ENCODE measurements around the gene PKNOX2. TPM values are rescaled to one million over a fixed set of nuclear protein-coding genes. Genes with fewer than 3 reads are reported as not detected.
A peak's percentile ranks its signal among the peaks of the same experiment; 100 is the strongest.
"Not testable (repeated sequence)": the region's sequence is repeated elsewhere in the genome, so short reads cannot be mapped to it uniquely, and the experiment has no call there.

PKNOX2 gene
- total and polyA plus RNA-seq, 7 donors: 0.23 to 4.7 (median 1.4) TPM

DNA sequence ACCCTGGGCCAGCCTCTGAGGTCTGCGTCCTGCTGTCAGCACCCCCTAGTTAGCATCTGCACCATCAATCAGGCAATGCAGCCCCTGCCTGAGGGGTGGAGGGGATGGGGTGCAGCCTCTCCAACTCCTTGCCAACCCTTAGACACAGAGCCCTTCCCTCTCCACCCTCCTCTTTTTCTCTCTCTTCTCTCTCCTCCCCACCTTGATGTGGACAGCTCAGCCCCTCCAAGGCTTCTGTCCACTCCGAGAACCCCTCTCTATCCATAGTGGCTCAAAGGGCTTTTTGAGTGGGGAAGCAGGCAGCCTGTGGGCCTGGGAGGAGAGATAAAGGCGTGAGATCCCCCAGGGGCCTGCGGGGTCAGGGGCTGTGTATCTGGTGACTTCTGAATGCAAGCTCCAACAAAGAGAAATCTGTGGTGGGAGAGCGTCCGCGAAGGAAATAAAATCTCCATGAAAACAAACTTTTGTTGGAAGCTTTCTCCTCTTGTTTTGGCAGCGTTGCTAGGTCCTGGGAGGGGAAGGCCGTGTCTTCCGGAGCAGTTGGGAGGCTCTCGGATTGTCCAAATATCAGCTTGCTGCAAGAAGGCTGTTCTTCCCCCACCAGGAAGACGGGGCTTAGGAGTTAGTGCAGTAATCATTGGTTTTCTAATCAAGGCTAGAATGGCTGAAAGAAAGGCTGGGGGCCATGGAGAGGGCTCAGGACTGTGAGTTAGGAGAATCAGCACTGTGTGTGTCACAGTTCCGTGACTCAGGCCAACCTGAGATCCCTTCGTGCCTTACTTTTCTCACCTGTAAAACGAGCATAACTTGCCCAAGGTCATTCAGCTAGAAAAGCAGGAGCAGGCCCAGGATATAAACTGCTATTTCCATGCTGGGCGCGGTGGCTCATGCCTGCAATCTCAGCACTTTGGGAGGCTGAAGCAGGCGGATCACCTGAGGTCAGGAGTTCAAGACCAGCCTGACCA is 50.3 kb downstream of the PKNOX2 start:
- H3K27me3 ChIP-seq: no peaks in the 10 kb centered on the region
- H3K4me3 ChIP-seq: no peak overlapping the region
- H3K4me1 ChIP-seq: peaks cover 0 to 13% (median 6%) of the 10 kb centered on the region in 4 donors
- H3K9me3 ChIP-seq: no peaks in the 10 kb centered on the region
- intact Hi-C loops (cut with DNase I): no loop called here
- H3K27ac ChIP-seq: peak overlapping the region; percentile 15 to 55 (median 38)
- no peaks in the 10 kb centered on the region for H3K36me3 ChIP-seq
- DNase-seq: no peak
- 53 to 58% methylated on average over 18 of the region's 18 CpGs for WGBS, 2 donors
- TF ChIP-seq POLR2A (IDR thresholded peaks at IDR 0.05) (no peak), EP300 (IDR thresholded peaks at IDR 0.05) (no peak), CTCF (IDR thresholded peaks at IDR 0.05) (no peak), POLR2AphosphoS5 (IDR thresholded peaks at IDR 0.05) (no peak)

DNA sequence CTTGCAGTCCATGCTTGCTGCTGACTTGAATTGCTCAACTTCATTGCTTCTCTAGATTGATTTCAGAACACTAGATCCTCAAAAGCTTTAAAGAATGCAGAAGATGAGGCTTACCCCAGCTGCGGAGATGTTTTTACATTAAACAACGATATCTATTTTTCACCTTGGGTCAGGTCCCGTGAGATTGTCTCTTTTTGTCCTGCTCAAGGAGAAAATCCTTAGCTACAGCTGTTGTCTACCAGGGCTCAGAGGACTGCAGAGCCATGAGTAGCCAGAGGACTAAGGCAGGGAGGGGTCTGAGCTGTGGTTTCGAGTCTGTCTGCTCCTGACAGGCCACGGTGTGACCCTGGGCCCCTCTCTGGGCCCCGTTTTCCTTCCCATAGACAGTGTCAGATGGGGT is 51.4 kb downstream of the PKNOX2 start:
- Histone ChIP-seq H3K27me3 (no peaks in the 10 kb centered on the region), H3K27ac (no peak overlapping the region), H3K4me3 (no peak overlapping the region), H3K9me3 (no peaks in the 10 kb centered on the region), H3K4me1 (peaks cover 0 to 13% (median 6%) of the 10 kb centered on the region in 4 donors), H3K36me3 (no peaks in the 10 kb centered on the region)
- TF ChIP-seq CTCF (IDR thresholded peaks at IDR 0.05): no peak
- TF ChIP-seq POLR2A (IDR thresholded peaks at IDR 0.05): no peak
- no peak for TF ChIP-seq POLR2AphosphoS5 (IDR thresholded peaks at IDR 0.05)
- no peak for TF ChIP-seq EP300 (IDR thresholded peaks at IDR 0.05)
- no peak for DNase-seq
- WGBS, 2 donors: 54 to 56% methylated on average over 6 of the region's 6 CpGs
- intact Hi-C loops (cut with DNase I): no loop called here

DNA sequence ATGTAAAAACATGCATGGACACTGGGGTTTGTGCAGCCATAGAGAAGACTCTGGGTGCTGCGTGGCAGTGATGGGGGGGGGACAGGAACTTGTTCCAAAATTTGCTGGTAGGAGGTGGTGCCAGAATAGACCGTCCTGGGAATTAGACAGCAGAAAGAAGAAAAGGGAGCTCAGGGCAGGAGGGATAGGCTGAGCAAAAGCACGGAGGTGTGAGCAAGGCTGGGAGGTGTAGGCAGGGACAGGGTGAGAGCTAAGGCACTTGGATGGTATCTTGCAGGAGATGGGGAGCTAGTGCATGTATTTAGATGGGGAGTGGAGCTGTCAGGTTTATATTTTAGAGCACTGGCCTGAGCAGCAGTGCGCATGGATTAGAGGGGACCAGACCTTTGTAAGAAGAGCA is 53.8 kb downstream of the PKNOX2 start:
- H3K9me3 ChIP-seq: no peaks in the 10 kb centered on the region
- H3K4me1 ChIP-seq: peaks cover 0 to 13% (median 3%) of the 10 kb centered on the region in 4 donors
- TF ChIP-seq POLR2AphosphoS5 (IDR thresholded peaks at IDR 0.05) (no peak), POLR2A (IDR thresholded peaks at IDR 0.05) (no peak), CTCF (IDR thresholded peaks at IDR 0.05) (no peak), EP300 (IDR thresholded peaks at IDR 0.05) (no peak)
- H3K36me3 ChIP-seq: no peaks in the 10 kb centered on the region
- H3K27me3 ChIP-seq: no peaks in the 10 kb centered on the region
- H3K4me3 ChIP-seq: no peak overlapping the region
- no peak for DNase-seq
- H3K27ac ChIP-seq: no peak overlapping the region
- intact Hi-C loops (cut with DNase I): no loop called here
- WGBS, 2 donors: 78 to 79% methylated on average over 4 of the region's 4 CpGs

- Histone ChIP-seq H3K36me3 (no peaks in the 10 kb centered on the region), H3K4me3 (no peak overlapping the region), H3K27ac (no peak overlapping the region), H3K27me3 (no peaks in the 10 kb centered on the region), H3K4me1 (peaks cover 0 to 11% (median 3%) of the 10 kb centered on the region in 4 donors), H3K9me3 (no peaks in the 10 kb centered on the region)
- 65 to 75% methylated on average over 10 of the region's 10 CpGs for WGBS, 2 donors
- TF ChIP-seq POLR2AphosphoS5 (IDR thresholded peaks at IDR 0.05): no peak
- DNase-seq: no peak
- intact Hi-C loops (cut with DNase I): loop anchor here (5.0 kb wide), 1 partner anchor 54 kb away; no protein-coding TSS in a partner anchor
These were observed 56.9 kb downstream of the PKNOX2 start for GRCh38 chr11:125221461-125221860.

- H3K4me3 ChIP-seq: no peak overlapping the region
- 89 to 93% methylated on average over 4 of the region's 4 CpGs for WGBS, 2 donors
- no peak overlapping the region for H3K27ac ChIP-seq
- TF ChIP-seq EP300 (IDR thresholded peaks at IDR 0.05) (no peak), CTCF (IDR thresholded peaks at IDR 0.05) (no peak), POLR2AphosphoS5 (IDR thresholded peaks at IDR 0.05) (no peak), POLR2A (IDR thresholded peaks at IDR 0.05) (no peak)
- no peaks in the 10 kb centered on the region for H3K27me3 ChIP-seq
- no peaks in the 10 kb centered on the region for H3K9me3 ChIP-seq
- intact Hi-C loops (cut with DNase I): loop anchor here (5.0 kb wide), 1 partner anchor 55 kb away; no protein-coding TSS in a partner anchor
- no peaks in the 10 kb centered on the region for H3K36me3 ChIP-seq
- peaks cover 0 to 11% (median 2%) of the 10 kb centered on the region in 4 donors for H3K4me1 ChIP-seq
- no peak for DNase-seq
These were observed 57.9 kb downstream of the PKNOX2 start for GRCh38 chr11:125222494-125222893.

DNA sequence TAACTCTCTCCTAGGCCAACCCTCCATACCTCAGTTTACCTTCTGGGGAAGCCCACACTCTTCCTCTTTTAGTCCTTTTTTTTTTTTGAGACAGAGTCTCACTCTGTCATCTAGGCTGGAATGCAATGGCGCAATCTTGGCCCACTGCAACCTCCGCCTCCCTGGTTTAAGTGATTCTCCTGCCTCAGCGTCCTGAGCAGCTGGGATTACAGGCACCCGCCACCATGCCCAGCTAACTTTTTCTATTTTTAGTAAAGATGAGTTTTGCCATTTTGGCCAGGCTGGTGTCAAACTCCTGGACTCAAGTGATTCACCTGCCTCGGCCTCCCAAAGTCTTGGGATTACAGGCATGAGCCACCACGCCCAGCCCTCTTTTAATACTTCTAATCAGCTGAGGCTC is 58.6 kb downstream of the PKNOX2 start:
- intact Hi-C loops (cut with DNase I): loop anchor here (5.0 kb wide), 1 partner anchor 56 kb away; no protein-coding TSS in a partner anchor
- peak overlapping the region in 1 of 4 donors; percentile 11 for H3K27ac ChIP-seq
- peaks cover 0 to 11% (median 2%) of the 10 kb centered on the region in 4 donors for H3K4me1 ChIP-seq
- WGBS, 2 donors: 75 to 82% methylated on average over 6 of the region's 6 CpGs
- not testable (repeated sequence) for H3K4me3 ChIP-seq, DNase-seq, H3K36me3 ChIP-seq, H3K27me3 ChIP-seq, H3K9me3 ChIP-seq

Measured in sigmoid colon (tissue), 7 donors.